Measurements from ENCODE around the gene GCSAM. TPM values are rescaled to one million over a fixed set of nuclear protein-coding genes. Genes with fewer than 3 reads are reported as not detected.

GCSAM gene
- polyA plus RNA-seq, 1 of the 3 experiments (the other 2 are of a cell fraction) = not detected

DNA sequence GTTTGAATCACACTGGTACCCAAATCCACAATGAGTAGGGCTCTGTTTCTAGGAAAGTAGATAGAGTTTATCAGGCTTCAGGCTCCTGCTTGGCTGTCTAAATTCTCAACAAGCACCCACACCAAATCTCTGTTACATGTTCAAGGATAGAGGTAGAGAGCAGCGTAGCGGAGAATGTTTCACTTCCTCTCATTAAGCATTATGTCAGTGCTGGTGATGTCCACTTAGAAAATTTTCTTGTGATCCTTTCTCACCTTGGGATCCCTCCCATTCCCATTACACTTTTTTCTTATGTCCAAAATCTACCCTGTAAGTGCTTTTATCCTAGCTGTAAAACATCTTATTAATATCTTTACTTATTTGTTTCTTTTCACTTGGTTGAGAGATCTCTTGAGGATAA lies 34.7 kb upstream of the GCSAM start:
- no peaks in the 10 kb centered on the region for H3K79me2 ChIP-seq (ENCODE audit: insufficient read depth)
- no peak overlapping the region for H3K4me3 ChIP-seq (ENCODE audit: low read depth in 2 of 2, low read length in 1 of 2)
- DNase-seq = no peak
- H3K27me3 ChIP-seq (ENCODE audit: insufficient read depth) = no peaks in the 10 kb centered on the region
- POLR2A ChIA-PET = no interaction called here
- no peaks in the 10 kb centered on the region for H4K20me1 ChIP-seq (ENCODE audit: insufficient read depth)
- TF ChIP-seq, protein P1, sequence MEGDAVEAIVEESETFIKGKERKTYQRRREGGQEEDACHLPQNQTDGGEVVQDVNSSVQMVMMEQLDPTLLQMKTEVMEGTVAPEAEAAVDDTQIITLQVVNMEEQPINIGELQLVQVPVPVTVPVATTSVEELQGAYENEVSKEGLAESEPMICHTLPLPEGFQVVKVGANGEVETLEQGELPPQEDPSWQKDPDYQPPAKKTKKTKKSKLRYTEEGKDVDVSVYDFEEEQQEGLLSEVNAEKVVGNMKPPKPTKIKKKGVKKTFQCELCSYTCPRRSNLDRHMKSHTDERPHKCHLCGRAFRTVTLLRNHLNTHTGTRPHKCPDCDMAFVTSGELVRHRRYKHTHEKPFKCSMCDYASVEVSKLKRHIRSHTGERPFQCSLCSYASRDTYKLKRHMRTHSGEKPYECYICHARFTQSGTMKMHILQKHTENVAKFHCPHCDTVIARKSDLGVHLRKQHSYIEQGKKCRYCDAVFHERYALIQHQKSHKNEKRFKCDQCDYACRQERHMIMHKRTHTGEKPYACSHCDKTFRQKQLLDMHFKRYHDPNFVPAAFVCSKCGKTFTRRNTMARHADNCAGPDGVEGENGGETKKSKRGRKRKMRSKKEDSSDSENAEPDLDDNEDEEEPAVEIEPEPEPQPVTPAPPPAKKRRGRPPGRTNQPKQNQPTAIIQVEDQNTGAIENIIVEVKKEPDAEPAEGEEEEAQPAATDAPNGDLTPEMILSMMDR (IDR thresholded peaks at IDR 0.05) = no peak
- TF ChIP-seq RFX5 (IDR thresholded peaks at IDR 0.05; ENCODE audit: low read length) = no peak
- TF ChIP-seq RXRA (IDR thresholded peaks at IDR 0.05; ENCODE audit: borderline replicate concordance, low read depth) = no peak
- H3K9me2 ChIP-seq = no peaks in the 10 kb centered on the region
- 65% methylated on average over 2 of the region's 2 CpGs for WGBS (ENCODE audit: low lambda C conversion rate)
- CTCF ChIA-PET = interaction anchor here (1.1 kb wide), 1 partner anchor 352 kb away, joined by 3 read pairs; no protein-coding TSS in a partner anchor
- H3K4me1 ChIP-seq (ENCODE audit: control insufficient read depth in 1 of 2, insufficient read depth in 2 of 2, low read depth in 1 of 2, low read length in 1 of 2) = no peaks in the 10 kb centered on the region
- H3K27ac ChIP-seq (ENCODE audit: low read depth in 2 of 2, low read length in 1 of 2) = no peak overlapping the region
- no peaks in the 10 kb centered on the region for H3K9me3 ChIP-seq
- H3K36me3 ChIP-seq (replicated peaks in 1 of 2; ENCODE audit: control insufficient read depth in 1 of 2, insufficient read depth in 2 of 2, low read length in 1 of 2) = no peaks in the 10 kb centered on the region
- no peak overlapping the region for H3K9ac ChIP-seq
- no peak overlapping the region for H3K4me2 ChIP-seq
- no peak overlapping the region for H2AFZ ChIP-seq (ENCODE audit: low read depth)
- no peaks in the 10 kb centered on the region for H3F3A ChIP-seq (replicated peaks; ENCODE audit: insufficient read depth)

DNA sequence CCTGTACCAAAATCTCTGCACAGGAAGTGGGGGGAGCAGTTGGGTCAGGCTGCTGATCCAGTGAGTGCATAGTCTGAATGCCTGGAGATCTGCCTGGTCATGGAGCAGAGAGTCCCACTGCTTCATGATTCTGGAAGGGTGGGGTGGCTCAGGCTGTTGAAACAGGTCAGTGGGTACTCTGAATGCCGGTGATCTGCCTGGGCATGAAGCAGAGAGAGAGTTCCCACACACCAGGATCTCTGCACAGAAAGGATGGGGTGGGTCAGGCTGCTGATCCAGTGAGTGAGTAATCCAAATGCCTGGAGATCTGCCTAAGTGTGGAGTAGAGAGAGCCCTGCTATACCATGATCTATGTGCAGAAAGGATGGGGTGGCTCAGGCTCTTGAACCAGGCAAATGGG lies 16.1 kb upstream of the GCSAM start:
- no peaks in the 10 kb centered on the region for H3K36me3 ChIP-seq (replicated peaks in 1 of 2; ENCODE audit: control insufficient read depth in 1 of 2, insufficient read depth in 2 of 2, low read length in 1 of 2)
- H4K20me1 ChIP-seq (ENCODE audit: insufficient read depth) = no peaks in the 10 kb centered on the region
- no peak overlapping the region for H3K4me2 ChIP-seq
- no peak for DNase-seq
- H3K27ac ChIP-seq (ENCODE audit: low read depth in 2 of 2, low read length in 1 of 2) = no peak overlapping the region
- no peak overlapping the region for H2AFZ ChIP-seq (ENCODE audit: low read depth)
- H3K9me3 ChIP-seq = no peaks in the 10 kb centered on the region
- WGBS (ENCODE audit: low lambda C conversion rate) = no CpG with 5 or more reads among the region's 1 CpG
- H3K9ac ChIP-seq = no peak overlapping the region
- H3K9me2 ChIP-seq = no peaks in the 10 kb centered on the region
- no peak for TF ChIP-seq TCF12 (IDR thresholded peaks at IDR 0.05)
- TF ChIP-seq, protein P2, sequence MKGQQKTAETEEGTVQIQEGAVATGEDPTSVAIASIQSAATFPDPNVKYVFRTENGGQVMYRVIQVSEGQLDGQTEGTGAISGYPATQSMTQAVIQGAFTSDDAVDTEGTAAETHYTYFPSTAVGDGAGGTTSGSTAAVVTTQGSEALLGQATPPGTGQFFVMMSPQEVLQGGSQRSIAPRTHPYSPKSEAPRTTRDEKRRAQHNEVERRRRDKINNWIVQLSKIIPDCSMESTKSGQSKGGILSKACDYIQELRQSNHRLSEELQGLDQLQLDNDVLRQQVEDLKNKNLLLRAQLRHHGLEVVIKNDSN (IDR thresholded peaks at IDR 0.05; ENCODE audit: borderline replicate concordance, low read depth) = no peak
- TF ChIP-seq YY1 (IDR thresholded peaks at IDR 0.05; ENCODE audit: low read depth) = no peak
- TF ChIP-seq RCOR1 (IDR thresholded peaks at IDR 0.05; ENCODE audit: low read length) = no peak
- no peak for TF ChIP-seq SMC3 (IDR thresholded peaks at IDR 0.05; ENCODE audit: low read depth, low read length)
- no peak for TF ChIP-seq TAF1 (IDR thresholded peaks at IDR 0.05; ENCODE audit: borderline replicate concordance, low read depth, low read length)
- no peak for TF ChIP-seq TEAD4 (IDR thresholded peaks at IDR 0.05; ENCODE audit: borderline replicate concordance, insufficient read depth)
- no peak for TF ChIP-seq EP300 (IDR thresholded peaks at IDR 0.05; ENCODE audit: borderline replicate concordance in 1 of 2, low read depth in 1 of 2, low read length in 1 of 2)
- TF ChIP-seq FOXJ3 (CRISPR knock-in tag; IDR thresholded peaks at IDR 0.05) = no peak
- TF ChIP-seq CHD2 (IDR thresholded peaks at IDR 0.05; ENCODE audit: low read length, partially characterized antibody) = no peak
- no peak for TF ChIP-seq RFX5 (IDR thresholded peaks at IDR 0.05; ENCODE audit: low read length)
- TF ChIP-seq POLR2AphosphoS5 (IDR thresholded peaks at IDR 0.05; ENCODE audit: low read depth, low read length) = no peak
- no peak for TF ChIP-seq FOXM1 (IDR thresholded peaks at IDR 0.05; ENCODE audit: low read depth)
- no peak for TF ChIP-seq SIN3A (IDR thresholded peaks at IDR 0.05; ENCODE audit: borderline replicate concordance, low read depth, low read length)
- TF ChIP-seq GATA2 (CRISPR knock-in tag; IDR thresholded peaks at IDR 0.05) = no peak
- TF ChIP-seq, protein P3, sequence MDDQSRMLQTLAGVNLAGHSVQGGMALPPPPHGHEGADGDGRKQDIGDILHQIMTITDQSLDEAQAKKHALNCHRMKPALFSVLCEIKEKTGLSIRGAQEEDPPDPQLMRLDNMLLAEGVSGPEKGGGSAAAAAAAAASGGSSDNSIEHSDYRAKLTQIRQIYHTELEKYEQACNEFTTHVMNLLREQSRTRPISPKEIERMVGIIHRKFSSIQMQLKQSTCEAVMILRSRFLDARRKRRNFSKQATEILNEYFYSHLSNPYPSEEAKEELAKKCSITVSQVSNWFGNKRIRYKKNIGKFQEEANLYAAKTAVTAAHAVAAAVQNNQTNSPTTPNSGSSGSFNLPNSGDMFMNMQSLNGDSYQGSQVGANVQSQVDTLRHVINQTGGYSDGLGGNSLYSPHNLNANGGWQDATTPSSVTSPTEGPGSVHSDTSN (IDR thresholded peaks at IDR 0.05) = no peak
- no peak for TF ChIP-seq NFIC (IDR thresholded peaks at IDR 0.05; ENCODE audit: borderline replicate concordance)
- TF ChIP-seq, protein P4, sequence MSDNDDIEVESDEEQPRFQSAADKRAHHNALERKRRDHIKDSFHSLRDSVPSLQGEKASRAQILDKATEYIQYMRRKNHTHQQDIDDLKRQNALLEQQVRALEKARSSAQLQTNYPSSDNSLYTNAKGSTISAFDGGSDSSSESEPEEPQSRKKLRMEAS (IDR thresholded peaks at IDR 0.05; ENCODE audit: low read depth) = no peak
- no peak for TF ChIP-seq NRF1 (IDR thresholded peaks at IDR 0.05; ENCODE audit: low read depth, low read length)
- TF ChIP-seq, protein P5, sequence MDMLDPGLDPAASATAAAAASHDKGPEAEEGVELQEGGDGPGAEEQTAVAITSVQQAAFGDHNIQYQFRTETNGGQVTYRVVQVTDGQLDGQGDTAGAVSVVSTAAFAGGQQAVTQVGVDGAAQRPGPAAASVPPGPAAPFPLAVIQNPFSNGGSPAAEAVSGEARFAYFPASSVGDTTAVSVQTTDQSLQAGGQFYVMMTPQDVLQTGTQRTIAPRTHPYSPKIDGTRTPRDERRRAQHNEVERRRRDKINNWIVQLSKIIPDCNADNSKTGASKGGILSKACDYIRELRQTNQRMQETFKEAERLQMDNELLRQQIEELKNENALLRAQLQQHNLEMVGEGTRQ (IDR thresholded peaks at IDR 0.05; ENCODE audit: borderline replicate concordance, low read depth, low read length) = no peak
- no peaks in the 10 kb centered on the region for H3K27me3 ChIP-seq (ENCODE audit: insufficient read depth)
- no peak overlapping the region for H3K4me3 ChIP-seq (ENCODE audit: low read depth in 2 of 2, low read length in 1 of 2)
- no peaks in the 10 kb centered on the region for H3K4me1 ChIP-seq (ENCODE audit: control insufficient read depth in 1 of 2, insufficient read depth in 2 of 2, low read depth in 1 of 2, low read length in 1 of 2)
- POLR2A ChIA-PET = no interaction called here
- H3K79me2 ChIP-seq (ENCODE audit: insufficient read depth) = no peaks in the 10 kb centered on the region
- no peaks in the 10 kb centered on the region for H3F3A ChIP-seq (replicated peaks; ENCODE audit: insufficient read depth)
- CTCF ChIA-PET = no interaction called here

Data from SK-N-SH (cell line).